ENCODE measurements around the gene SLC12A2.

The SLC12A2 gene

DNA sequence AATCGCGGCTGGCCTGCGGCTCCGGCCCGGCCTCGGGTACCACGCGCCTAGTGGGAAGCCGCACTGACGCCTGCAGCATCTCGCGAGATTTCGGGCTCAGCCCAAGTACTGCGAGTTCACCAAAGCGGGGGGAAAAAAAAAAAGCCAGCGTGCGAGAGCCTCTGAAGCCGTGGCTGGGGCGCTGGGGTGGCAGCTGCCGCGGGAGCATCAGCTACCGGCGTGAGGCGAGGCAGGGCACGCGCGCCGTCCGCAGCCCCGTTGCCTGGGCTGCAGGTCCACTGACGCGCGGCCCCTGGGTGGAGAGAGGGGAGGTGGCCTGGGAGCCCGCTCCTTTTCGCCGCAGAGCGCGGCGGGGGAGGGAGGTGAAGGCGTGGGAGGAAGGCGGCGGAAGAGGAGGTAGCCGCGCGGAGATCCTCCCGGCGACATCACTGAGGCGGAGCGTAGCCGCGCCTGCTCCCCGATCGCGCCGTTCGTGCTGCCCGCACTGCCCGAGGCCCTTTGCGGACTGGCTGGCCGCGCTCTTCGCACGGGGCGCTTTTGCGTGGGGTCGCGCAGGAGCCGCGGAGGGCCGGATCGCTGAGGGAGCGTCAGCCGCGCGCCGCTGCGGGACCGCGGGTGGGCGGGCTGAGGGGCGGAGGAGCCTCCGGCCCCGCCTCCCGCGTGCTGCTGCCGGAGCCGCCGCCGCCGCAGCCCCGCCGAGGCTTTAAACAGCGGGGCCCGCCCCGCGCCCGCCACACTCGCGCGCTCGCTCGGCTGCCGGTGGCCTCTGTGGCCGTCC lies at the start of gene SLC12A2:
Gene SLC12A2 (plus strand): TSS at position 734 of the 778 bp plus-strand sequence. CDS start 189 bp downstream, outside the sequence.
- DNase-seq, result peak; percentile 45 to 96 (median 87)

DNA sequence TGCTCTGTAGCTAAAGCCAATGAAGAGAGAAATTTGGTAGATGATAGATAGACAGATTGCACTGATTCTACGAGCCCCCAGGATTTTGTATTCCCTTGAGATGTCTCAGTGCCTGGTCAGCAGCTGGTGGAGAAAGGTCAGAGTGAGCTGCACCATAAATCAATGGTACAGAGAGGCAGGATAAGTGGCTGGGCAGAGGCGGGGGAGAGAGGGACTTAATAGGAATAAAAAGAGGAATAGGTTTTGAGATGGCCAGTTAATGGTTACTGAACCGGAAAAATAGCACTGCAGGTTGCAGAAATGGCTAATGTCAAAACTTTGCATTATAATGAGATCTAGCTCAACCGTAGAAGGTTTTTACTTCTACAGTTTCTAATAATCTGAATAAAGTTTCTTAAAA lies 47.9 kb upstream of the SLC12A2 start:
- DNase-seq, result no peak

DNA sequence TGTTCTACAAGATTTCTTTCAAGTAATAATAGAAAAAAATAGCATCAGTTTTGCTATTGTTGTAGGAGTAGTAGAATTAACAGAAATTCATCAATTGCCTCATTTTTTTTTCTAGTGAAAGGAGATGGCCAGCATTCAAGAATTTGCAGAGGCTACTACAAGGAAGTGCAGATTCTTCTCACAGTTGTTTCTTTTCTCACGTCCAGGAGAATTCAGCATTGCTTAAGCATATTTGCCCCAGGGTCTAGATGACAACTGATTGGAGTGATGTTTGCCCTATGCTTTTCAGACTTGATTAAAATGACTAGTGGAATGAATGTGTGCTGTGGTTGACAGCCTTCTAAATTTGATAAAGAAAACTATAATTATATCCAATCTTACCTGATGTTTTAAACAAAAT lies 46.6 kb upstream of the SLC12A2 start:
- DNase-seq, result no peak

DNA sequence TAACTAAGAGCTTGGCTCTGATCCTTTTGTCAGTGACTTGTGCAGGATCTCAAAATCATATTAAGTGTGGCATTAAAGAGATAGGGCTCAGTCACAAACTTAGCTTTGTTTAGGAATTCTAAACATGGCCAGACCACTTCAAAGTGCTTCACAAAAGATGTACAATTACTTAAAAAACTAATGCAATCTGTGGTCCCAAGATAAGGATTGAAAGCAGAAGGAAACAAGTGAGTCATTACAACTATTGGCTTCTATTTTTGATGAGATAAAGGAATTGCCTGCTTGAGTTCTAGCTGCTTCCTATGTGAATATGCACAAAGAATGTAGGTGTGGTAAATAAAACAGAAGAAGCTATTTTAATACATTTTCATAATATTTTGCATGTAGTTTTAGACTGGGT lies 44.9 kb upstream of the SLC12A2 start:
- DNase-seq, result no peak

DNA sequence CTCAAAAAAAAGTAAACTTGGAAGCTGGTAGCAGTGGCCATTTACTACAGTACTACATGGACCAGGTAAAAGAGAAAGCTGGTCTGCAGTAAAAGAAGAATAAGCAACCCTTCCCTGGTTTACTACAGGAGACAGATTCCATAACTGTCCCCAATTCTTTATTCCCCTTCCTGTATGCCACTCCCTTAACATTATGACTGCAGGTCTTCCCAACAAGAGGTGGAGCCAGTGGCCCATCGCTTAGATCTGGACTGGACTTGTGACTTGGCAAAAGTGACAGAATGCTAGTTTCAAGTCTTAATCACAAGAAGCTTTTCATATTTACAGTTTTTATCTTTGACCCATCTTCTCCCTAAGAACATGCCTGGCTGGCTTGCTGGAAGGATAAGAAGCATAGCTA lies 42.6 kb upstream of the SLC12A2 start:
- DNase-seq, result no peak

DNA sequence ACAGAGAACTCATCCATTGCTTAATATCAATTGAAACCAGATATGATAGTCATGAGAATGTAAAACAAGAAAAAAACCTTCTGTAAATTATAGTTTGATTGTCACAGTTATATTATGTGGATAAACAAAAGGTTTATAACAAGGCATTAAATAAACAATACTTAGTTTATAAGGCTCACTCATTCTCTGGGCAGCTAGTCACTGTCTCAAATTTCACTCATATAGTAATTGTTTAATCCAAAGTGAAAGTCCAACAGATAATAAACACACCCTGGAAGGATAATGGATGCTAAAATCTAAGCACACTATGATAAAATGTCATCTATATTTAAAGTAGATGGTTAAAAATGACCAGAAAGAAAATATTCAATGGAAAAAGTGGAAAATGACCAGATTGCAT lies 30.8 kb upstream of the SLC12A2 start:
- DNase-seq, result no peak

DNA sequence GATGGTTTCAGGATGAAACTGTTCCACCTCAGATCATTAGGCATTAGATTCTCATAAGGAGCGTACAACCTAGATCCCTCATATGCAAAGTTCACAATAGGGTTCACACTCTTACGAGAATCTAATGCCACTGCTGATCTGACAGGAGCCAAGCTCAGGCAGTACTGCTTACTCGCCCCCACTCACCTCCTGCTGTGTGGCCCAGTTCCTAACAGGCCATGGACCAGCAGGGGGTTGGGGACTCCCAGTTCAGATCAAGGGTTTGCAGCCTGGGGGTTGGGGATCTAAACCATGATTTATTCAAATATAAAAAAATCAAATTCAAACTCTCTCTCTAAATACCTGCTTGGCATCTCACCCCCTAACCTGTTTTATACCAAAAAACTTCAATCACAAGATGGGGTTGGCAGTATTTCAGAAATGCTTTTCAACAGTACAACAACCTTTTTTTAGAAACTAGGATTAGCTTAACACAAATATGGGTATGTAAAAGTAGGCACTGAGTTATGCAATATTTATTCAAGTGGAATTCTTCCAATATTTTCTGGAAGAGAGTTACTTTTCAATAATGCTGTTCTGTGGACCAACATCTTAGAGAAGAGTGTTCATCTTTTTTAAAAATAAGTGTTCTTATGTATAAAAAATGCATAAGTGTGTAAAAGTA lies 30.1 kb upstream of the SLC12A2 start:
- DNase-seq, result no peak

DNA sequence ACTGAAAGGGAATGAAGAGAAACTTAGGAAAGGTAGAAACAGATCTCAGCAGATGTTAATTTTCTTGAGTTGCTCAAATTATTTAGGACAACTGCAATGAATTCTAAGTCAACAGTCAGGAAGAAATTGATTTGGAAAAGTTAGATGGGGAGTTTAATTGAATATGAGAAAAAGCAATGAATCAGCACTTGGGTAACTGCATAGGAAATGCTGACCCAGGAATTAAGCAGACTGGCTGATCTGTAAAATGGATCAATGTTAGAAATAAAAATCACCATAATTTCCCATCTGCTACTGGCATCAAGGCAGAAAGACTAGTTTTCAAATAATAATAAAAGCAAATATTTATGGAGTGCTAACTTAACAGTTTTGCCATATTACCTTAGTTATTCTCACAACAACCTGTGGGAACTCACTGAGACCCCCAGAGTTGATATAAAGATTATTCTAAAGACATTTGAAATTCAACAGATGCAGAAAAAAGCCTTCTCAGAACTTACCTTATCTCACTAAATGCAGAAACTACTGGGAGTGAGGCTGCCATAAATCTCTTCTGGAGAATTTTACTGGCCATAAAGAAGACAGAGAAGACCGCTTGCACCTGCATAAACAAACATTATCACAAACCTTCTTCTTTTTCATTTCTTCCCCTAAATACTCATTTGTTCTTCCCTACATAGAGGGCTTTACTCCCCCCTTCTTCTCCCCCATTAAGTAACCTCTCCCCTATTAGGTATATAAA lies 22.8 kb upstream of the SLC12A2 start:
- no peak for DNase-seq

DNA sequence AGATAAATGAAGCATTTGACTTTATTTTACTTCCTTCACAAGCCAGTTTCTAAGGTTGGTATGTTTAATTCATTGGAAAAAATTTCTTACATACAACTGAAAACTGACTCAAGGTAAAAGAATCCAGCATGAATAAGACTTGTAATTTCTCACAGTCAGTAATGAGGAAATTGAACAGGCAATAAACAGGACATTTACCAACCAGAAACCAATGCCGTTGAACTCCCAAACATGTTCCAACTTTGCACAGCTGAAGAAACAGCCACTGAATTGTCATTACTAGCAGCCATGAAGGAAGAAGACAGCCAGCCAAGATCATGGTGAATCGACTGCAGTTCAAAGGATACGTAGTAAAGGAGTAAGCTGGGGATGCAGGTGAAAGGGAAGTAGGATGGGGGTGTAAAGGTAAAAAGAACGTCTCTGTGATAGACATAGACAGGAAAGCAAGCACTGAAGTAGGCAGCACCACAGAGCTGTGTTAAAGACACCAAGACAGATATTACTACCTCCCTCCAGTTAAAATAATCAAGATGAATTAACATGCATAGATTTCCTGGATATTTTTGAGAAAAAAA lies 21.3 kb upstream of the SLC12A2 start:
- no peak for DNase-seq

DNA sequence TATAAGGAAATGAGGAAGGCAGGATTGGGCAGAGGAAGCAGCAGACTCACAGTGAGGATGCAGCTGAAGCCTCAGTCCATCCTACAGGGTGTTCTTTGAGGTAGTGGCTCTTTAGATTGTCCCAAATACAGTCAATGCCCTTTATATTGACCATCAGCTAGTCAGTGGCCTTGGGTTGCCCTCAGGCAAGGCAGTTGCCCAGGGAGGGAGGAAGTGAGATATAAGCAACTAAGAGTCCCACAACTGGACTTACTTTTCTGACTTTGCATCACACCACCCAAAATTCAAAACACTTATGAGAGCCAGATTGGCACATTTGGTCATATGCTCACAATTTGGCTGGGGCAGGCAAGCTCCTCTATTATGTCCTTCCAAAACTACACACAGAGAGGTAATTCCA lies 9.4 kb upstream of the SLC12A2 start:
- DNase-seq, result no peak

DNA sequence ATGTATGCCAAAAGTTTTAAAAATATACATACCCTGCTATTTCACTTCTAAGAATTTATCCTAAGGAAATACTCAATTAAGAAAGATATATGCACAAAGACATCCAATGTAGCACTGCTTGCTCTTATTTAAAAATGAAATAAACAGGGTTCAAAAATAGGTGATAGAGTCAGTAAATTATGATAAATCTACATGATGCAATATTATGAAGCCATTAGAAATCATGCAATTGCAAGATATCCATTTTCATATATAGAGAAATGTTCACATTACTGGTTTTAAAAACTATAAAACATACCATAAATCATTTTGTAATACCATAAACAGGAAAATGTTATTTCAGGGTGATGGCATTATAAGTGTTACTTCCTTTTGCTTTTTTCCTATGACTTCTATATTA lies 8.6 kb upstream of the SLC12A2 start:
- no peak for DNase-seq

DNA sequence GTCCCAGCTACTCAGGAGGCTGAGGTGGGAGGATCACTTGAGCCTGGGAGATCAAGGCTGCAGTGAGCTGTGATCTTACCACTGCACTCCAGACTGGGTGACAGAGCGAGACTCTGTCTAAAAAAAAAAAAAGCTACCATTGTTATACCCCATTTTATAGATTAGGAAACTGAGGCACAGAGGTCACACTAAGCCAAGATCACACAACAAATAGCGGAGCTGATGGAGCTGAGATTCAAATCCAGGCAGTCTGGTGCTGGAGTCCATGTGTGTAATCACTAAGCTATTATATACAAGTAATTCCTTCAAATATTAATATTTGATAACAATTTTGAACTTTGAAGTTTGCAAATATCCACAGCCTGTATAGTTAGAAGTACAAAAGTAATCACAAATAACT lies 6.0 kb upstream of the SLC12A2 start:
- DNase-seq, result no peak

DNA sequence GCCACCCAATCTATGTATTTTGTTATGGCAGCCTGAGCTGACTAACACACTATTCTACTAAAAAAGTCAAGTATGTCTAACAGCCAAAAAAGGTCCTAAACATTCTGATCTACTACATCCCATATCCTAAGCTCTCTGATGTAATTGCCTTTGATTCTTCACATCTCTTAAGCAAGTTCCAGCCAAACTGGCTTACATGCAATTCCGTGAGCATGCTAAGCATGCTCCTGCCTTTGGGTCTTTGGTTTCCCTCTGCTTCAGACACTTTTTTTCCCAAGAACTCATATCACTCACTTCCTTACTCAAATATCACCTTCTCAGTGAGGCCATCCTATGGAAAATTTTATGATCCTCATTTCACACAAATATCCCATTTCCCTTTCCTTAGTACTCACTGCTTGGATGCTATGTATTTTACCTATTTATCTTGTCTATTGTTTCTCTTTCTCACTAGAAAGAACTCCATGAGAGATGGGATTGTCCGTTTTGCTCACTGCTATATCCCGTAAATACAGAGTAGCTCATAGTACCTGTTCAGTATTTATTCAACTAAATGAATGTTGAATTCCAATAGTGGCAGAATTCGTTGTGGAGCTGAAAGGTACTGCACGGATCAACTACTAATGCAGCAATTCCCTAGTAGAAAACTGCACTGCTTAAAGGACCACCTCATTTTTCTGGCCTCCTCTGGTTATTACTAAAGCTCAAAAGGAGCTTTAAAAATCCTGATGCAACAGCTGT lies 2.3 kb upstream of the SLC12A2 start:
- no peak for DNase-seq

DNA sequence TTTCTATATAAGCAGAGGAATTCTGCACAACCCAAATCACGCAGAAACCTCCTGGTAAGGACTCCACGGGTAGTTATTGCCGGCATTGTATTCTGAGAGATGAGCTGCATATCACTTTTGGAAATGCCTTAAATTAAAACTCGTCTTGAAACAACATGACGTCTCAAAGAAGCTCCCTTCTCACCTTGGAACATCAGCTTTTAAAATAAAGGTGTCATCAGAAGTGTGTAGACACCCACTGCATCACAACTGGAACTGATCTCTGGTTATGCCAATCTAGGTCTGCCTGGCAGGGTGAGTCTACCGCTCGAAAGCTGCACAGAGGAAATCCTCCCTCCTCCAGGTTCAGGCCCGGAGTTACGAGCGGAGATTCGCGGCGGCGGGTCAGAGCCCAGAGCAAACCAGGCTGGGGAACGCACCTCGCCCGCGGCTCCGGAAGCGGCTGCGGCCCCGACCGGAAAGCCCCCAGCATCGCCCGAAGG lies 974 bp upstream of the SLC12A2 start:
- no peak for DNase-seq

DNA sequence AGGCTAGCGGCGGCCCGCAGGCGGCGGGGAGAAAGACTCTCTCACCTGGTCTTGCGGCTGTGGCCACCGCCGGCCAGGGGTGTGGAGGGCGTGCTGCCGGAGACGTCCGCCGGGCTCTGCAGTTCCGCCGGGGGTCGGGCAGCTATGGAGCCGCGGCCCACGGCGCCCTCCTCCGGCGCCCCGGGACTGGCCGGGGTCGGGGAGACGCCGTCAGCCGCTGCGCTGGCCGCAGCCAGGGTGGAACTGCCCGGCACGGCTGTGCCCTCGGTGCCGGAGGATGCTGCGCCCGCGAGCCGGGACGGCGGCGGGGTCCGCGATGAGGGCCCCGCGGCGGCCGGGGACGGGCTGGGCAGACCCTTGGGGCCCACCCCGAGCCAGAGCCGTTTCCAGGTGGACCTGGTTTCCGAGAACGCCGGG lies 253 bp downstream of the SLC12A2 start:
- peak in 8 of 56 donors; percentile 45 to 87 (median 77) for DNase-seq

DNA sequence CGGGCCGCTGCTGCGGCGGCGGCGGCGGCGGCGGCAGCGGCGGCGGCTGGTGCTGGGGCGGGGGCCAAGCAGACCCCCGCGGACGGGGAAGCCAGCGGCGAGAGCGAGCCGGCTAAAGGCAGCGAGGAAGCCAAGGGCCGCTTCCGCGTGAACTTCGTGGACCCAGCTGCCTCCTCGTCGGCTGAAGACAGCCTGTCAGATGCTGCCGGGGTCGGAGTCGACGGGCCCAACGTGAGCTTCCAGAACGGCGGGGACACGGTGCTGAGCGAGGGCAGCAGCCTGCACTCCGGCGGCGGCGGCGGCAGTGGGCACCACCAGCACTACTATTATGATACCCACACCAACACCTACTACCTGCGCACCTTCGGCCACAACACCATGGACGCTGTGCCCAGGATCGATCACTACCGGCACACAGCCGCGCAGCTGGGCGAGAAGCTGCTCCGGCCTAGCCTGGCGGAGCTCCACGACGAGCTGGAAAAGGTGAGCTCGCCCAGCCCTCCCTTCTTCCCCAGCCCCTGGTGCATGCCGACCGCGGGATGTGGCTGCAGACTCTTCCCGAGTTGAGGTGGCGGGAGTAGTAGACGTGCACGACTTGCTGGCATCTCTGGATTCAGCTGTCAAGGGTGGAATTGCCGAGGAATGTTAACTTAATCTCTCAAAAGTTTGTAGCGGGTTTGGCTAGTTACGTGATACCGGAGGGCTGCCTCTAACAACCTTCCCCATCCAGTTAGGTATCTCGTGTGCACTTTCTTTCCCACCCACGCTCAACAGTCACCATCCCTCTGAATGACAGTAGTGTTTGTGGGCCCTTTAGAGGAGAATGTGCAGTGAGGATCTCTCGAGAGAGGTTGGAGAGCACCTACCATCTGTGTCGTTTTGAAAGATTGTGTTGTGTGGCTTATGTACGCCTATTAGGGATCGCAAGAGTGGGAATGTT lies 932 bp downstream of the SLC12A2 start:
- peak in 28 of 56 donors; percentile 6 to 63 (median 31) for DNase-seq

DNA sequence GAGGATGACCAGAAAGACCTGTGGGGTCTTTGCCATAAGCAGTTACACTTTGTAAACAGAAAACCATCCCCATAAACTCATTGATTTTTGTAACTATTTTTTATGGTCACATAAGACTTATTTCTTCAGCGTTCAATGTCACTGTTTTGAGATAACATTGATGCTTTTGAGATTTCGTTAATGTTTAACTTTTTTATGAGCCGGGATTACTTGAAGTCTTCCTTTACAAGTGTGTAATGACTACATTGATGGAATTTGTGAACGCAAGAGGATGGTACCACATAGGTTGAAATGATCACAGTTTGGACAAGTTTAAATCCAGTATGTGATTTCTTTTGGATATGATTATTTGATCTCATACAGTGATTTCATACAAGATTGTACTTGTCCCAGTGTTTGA lies 1.8 kb downstream of the SLC12A2 start:
- no peak for DNase-seq

DNA sequence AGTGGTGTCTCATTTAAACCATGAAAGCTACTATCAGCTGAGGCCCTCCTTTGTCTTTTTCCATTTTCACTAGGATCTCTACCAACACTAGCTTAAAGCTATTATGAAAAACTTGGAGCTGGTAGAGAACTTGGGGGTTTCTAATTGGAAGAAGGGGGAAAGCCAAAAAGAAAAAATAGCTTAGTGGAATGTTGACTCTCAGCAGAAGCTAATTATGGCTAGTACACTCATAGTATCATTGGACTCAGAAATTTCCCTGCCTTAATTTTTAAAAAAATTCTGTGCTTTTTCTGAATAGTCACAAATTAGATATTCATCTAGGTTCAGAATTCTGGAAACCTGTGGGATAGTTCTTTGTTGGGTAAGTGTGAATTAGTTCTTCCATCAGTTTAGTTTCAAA lies 8.0 kb downstream of the SLC12A2 start:
- DNase-seq, result no peak

DNA sequence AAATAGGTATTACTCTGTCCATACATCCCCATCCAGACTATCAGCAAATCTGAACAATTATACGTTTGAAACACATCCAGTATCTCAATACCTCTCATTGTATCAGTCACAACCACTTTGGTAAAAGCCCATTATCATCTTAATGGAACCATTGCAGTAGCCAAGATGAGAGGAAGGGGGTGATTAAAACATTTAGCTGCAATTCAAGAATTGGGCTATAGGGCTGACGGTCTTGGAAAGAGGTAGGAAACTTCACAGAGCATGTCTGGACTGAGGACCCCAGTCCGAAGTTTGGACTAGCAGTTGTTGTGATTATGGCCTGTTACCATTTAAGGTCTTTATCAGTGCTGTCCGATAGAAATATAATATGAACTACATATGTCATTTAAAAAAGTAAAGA lies 8.6 kb downstream of the SLC12A2 start:
- DNase-seq, result no peak

DNA sequence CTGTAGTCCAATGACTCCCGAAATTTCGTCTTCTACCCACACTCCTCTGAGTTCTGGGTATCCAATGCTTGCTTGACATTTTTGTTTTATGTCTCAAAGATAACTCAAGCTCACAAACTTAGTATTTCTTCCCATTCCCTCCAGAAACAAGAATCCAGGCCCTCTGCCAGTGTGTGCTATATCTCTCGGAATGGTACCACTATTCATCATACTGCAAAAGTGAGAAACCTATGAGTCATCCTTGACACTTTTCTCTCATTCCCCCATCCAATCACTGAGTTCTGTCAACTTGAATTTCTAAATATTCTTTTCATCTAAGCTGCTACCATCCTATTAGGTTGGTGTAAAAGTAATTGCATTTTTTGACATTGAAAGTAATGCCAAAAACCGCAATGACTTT lies 9.8 kb downstream of the SLC12A2 start:
- DNase-seq, result peak in 1 of 56 donors; percentile 12

All from amygdala (tissue), 56 donors.